WERI-Rb-1 (cell line): ENCODE measurements around the gene CIAO2B.

ENCODE experiments used
- DNase-seq: peaks from one replicate; pipeline ENCODE4 v3.0.0-alpha.2; 2020
- H3K27ac ChIP-seq: fragments of 250-450 bp; sonication (Bioruptor Pico); 2 replicates; pipeline ENCODE4 v1.5.1; 2020; ENCODE audit warnings: mild to moderate bottlenecking, moderate library complexity
- H3K27me3 ChIP-seq: fragments of 250-450 bp; sonication (Bioruptor Pico); 2 replicates; pipeline ENCODE4 v1.5.1; 2021; ENCODE audit warnings: mild to moderate bottlenecking, low read depth, moderate library complexity; ENCODE audit not compliant: insufficient read depth, severe bottlenecking
- H3K36me3 ChIP-seq: fragments of 250-450 bp; sonication (Bioruptor Pico); 2 replicates; pipeline ENCODE4 v1.5.1; 2020; ENCODE audit warnings: mild to moderate bottlenecking, moderate library complexity
- H3K4me3 ChIP-seq: 2 replicates; pipeline ENCODE4 v1.5.1; 2011; ENCODE audit warnings: low read depth, mild to moderate bottlenecking, control low read depth, low read length
- H3K9me3 ChIP-seq: fragments of 250-450 bp; sonication (Bioruptor Pico); 2 replicates; pipeline ENCODE4 v1.5.1; 2021; ENCODE audit warnings: mild to moderate bottlenecking, moderate library complexity; ENCODE audit not compliant: severe bottlenecking
- CTCF ChIP-seq: IDR thresholded peaks from 2 replicates; pipeline ENCODE4 v1.5.1; 2011; ENCODE audit warnings: low read depth, mild to moderate bottlenecking, control low read depth, inconsistent platforms, low read length

Gene CIAO2B

DNA sequence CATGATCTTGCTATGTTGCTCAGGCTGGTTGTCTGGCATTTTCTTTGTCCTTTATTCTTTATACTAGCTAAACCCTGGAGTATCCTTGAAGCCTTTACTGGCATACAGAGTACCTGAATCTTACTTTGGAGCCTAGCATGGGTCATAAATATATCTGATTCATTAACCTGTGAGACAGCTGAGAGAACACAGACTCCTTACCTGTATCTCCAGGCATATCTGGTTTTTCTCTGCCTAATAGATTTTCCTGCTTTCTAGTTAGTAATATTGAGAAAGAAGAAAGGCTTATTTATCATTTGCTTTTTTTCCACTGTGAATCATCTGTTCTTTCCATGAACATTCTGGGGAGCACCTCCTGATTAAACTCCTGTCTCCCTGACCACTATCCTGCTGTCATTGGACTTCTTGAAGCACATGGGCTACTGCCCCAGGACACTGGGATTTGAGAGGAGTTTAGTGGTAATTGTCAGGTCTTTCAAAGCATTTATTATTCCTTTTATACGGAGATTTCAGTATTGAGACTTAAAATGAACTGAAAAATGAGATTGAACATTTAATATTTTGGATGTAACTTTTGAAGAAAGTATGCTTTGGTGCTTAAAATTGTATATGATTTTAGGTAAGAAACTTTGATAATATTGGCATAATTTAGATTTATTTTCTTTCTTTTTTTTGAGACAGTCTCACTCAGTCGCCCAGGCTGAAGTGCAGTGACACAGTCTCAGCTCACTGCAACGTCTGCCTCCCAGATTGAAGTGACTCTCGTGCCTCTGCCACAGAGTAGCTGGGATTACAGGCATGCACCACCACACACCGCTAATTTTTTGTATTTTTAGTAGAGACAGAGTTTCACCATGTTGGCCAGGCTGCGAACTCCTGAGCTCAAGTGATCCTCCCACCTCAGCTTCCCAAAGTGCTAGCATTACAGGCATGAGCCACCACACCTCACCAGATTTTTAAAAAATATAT lies 45.3 kb downstream of the CIAO2B start:
- no peak for DNase-seq
- TF ChIP-seq CTCF: no peak
- H3K27me3 ChIP-seq: no peaks in the 10 kb centered on the region

DNA sequence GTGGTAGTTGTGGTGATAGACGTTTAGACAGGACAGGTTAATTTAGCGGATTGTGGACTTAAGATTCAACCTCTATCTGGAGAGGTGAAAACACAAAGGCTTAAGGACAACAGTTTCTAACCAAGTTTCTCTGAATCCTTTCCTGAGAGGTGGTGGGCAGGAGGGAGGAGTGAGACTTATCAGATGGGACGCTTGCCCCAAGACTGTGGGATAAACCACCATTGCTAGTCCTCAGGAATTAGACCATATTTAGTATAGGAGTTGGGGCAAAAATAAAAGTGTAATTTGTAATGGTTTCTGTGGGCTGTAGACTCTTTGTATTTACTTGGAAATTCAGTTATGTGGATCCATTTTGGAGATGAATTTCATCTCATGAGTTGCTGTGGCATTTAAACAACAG lies 47.3 kb downstream of the CIAO2B start:
- no peak for DNase-seq
- H3K4me3 ChIP-seq: no peak overlapping the region
- no peak for TF ChIP-seq CTCF
- no peaks in the 10 kb centered on the region for H3K27me3 ChIP-seq
- no peak overlapping the region for H3K27ac ChIP-seq
- H3K36me3 ChIP-seq: peaks cover 37% of the 10 kb centered on the region
- H3K9me3 ChIP-seq: no peaks in the 10 kb centered on the region

More for the DNA sequence above, 45.3 kb downstream of the CIAO2B start:
- Histone ChIP-seq H3K9me3 (no peaks in the 10 kb centered on the region), H3K36me3 (peaks cover 29% of the 10 kb centered on the region), H3K27ac (no peak overlapping the region), H3K4me3 (no peak overlapping the region)

DNA sequence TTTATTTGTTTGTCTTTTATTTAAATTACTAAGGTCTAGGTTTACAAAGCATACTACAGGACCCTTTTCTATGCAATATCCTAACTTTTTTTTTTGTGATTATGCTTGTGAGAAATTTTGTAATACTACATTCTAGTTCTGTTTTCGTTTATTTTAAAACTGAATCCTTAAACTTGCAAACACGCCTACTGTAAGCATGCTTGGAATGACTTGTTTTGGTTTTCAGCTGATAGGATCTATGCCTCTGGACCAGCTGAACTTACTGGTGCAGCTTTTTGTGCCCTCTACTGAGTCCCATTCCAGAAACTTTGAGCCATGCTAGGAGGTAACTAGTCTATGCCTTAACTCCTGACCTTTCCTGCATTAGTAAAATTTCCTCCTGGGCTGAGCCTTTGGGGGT lies 47.9 kb downstream of the CIAO2B start:
- H3K27ac ChIP-seq: no peak overlapping the region
- TF ChIP-seq CTCF: no peak
- DNase-seq: no peak
- H3K9me3 ChIP-seq: no peaks in the 10 kb centered on the region
- peaks cover 37% of the 10 kb centered on the region for H3K36me3 ChIP-seq
- no peak overlapping the region for H3K4me3 ChIP-seq
- no peaks in the 10 kb centered on the region for H3K27me3 ChIP-seq

- no peak overlapping the region for H3K4me3 ChIP-seq
- H3K27ac ChIP-seq: no peak overlapping the region
- DNase-seq: no peak
- peaks cover 37% of the 10 kb centered on the region for H3K36me3 ChIP-seq
- no peak for TF ChIP-seq CTCF
- no peaks in the 10 kb centered on the region for H3K9me3 ChIP-seq
- H3K27me3 ChIP-seq: no peaks in the 10 kb centered on the region
These were observed 48.7 kb downstream of the CIAO2B start for GRCh38 chr16:66885491-66885890.

DNA sequence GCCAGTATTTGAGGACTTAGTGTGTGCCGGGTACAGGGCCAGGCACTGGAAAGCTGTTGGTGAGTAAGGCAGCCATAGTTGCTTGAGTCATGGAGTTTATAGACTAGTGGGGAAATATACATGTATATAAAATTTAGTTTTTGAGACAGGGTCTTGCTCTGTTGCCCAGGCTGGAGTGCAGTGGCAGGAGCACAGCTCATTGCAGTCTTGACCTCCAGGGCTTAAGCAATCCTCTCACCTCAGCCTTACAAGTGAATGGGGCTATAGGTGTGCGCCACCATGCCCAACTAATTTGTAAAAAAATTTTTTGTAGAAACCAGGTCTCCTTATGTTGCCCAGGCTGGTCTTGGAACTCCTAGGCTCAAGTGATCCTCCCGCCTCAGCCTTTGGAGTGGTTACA lies 51.5 kb downstream of the CIAO2B start:
- DNase-seq: no peak
- H3K4me3 ChIP-seq: no peak overlapping the region
- H3K27ac ChIP-seq: no peak overlapping the region
- no peaks in the 10 kb centered on the region for H3K27me3 ChIP-seq
- no peaks in the 10 kb centered on the region for H3K9me3 ChIP-seq
- H3K36me3 ChIP-seq: peaks cover 30% of the 10 kb centered on the region
- TF ChIP-seq CTCF: no peak
